Bronchial epithelial cell (primary cell): ENCODE data around the gene AFAP1L1. TPM values are rescaled to one million over a fixed set of nuclear protein-coding genes. Genes with fewer than 3 reads are reported as not detected.

Experiments used
- DNase-seq: peaks from one replicate; pipeline ENCODE4 v3.0.0-alpha.2; 2010; ENCODE audit warnings: low read depth
- FAIRE-seq: peaks from 2 replicates; lab custom pipeline; 2011; peaks lifted over from hg19 to GRCh38; lab: Jason Lieb, UNC
- H3K27me3 ChIP-seq: 2 replicates; pipeline ENCODE4 v1.5.1; 2011; ENCODE audit warnings: low read length; ENCODE audit not compliant: control insufficient read depth, insufficient read depth
- H3K36me3 ChIP-seq: 2 replicates; pipeline ENCODE4 v1.5.1; 2011; ENCODE audit warnings: low read length; ENCODE audit not compliant: control insufficient read depth, insufficient read depth
- H3K4me3 ChIP-seq: 2 replicates; pipeline ENCODE4 v1.5.1; 2011; ENCODE audit warnings: mild to moderate bottlenecking, low read depth, low read length, control low read depth
- total RNA-seq: library from RNA; depleted of rRNA; stranded (reverse); fragments of >200 nt; gene quantifications from 2 replicates; pipeline ENCODE4 v1.2.1, GENCODE V29; 2014
- TF ChIP-seq, protein P1 (sequence below): IDR thresholded peaks from 2 replicates; pipeline ENCODE4 v1.5.1; 2011; ENCODE audit warnings: mild to moderate bottlenecking, moderate library complexity, low read length, control low read depth, inconsistent platforms; ENCODE audit not compliant: insufficient read depth, severe bottlenecking

AFAP1L1 gene
- total RNA-seq, 1 donor from 2014 or later = 17.4 TPM

DNA sequence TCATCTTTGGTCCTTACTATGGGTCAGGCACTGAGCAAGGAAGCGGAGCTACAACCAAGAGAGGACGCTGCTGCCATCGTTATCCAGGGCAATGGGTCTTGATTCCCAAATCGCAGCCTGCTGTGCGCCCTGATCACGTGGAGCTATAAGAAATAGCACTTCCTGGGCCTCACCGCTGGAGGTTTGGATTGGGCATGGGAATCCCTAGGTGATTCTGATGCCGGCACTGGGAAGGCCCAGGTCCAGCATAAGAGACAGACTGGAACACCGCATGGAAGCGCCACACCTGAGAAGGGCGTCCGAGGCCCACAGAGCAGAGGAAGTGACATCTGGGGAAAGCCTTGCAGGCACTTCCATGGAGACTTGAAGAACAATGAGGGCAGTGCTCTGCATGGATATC, 104.4 kb downstream of the AFAP1L1 start:
- H3K27me3 ChIP-seq = no peaks in the 10 kb centered on the region
- H3K36me3 ChIP-seq = no peaks in the 10 kb centered on the region
- no peak overlapping the region for H3K4me3 ChIP-seq
- FAIRE-seq (no peak), DNase-seq (no peak)
- TF ChIP-seq, protein P1, sequence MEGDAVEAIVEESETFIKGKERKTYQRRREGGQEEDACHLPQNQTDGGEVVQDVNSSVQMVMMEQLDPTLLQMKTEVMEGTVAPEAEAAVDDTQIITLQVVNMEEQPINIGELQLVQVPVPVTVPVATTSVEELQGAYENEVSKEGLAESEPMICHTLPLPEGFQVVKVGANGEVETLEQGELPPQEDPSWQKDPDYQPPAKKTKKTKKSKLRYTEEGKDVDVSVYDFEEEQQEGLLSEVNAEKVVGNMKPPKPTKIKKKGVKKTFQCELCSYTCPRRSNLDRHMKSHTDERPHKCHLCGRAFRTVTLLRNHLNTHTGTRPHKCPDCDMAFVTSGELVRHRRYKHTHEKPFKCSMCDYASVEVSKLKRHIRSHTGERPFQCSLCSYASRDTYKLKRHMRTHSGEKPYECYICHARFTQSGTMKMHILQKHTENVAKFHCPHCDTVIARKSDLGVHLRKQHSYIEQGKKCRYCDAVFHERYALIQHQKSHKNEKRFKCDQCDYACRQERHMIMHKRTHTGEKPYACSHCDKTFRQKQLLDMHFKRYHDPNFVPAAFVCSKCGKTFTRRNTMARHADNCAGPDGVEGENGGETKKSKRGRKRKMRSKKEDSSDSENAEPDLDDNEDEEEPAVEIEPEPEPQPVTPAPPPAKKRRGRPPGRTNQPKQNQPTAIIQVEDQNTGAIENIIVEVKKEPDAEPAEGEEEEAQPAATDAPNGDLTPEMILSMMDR = no peak

DNA sequence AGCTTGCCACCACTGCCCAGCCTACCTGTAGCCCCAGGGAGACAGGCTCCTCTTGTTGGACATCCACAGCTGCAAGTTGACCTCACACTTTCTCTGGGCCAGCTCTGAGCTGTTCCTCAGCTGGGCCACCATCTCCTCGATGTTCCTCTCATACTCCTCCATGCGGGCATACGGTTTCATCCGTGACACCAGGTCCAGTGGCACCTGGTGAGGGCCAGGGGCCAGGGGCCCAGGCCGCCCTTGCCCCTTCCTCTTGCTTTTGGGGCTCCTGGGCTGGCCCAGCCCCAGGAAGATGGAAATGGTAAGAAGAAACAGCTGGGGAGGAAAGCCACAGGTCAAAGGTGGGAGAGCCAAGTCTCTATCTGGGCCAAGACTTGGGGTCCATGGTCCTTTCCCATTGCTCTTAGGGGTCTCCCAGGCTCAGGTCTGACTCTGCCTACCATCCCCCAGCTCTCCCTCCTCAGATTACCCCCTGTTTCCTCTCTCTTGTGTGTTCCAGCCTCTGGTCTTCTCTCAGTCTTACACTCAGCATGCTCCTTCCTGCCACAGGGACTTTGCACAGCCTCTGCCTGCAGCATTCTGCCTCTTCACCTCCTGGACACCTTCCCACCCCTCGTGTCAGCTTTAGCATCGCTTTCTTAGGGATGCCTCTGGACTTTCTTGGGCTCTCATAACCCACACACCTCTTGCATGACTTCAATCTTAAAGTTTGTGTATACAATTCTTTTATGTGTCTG, 105.2 kb downstream of the AFAP1L1 start:
- H3K36me3 ChIP-seq = no peaks in the 10 kb centered on the region
- FAIRE-seq (peak; percentile 23), DNase-seq (no peak)
- no peaks in the 10 kb centered on the region for H3K27me3 ChIP-seq
- no peak overlapping the region for H3K4me3 ChIP-seq
- TF ChIP-seq, protein P1 = no peak

DNA sequence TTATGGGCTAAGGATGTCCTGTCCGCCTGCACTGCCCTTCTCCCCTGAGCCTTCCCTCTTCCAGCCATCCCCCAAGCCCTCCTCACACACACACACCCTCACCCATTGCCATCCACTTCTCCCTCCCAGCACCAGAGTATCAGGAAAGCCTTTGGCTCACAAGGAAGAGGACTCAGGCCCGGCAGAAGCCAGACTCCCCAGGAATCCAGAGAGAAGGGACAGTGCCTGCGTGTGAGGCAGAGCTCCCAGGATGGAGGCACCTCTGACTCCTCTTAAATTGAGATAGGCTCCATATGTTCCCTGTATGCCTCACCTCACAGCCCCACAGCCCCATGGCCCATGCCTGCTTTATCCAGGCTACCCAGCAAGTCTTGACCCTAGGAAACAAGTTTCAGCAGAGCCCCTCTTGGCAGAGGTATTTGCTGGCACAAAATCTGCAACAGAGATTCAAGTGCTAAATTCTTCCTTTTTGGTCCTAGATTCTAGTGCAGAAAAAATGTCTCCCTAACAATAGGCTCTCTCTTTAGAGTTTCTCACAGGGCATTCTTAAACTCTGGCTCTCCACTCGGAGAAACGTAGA, 106.7 kb downstream of the AFAP1L1 start:
- FAIRE-seq = peak; percentile 36
- Histone ChIP-seq H3K27me3 (no peaks in the 10 kb centered on the region), H3K36me3 (no peaks in the 10 kb centered on the region), H3K4me3 (no peak overlapping the region)
- DNase-seq = peak; percentile 68
- TF ChIP-seq, protein P1 = no peak

DNA sequence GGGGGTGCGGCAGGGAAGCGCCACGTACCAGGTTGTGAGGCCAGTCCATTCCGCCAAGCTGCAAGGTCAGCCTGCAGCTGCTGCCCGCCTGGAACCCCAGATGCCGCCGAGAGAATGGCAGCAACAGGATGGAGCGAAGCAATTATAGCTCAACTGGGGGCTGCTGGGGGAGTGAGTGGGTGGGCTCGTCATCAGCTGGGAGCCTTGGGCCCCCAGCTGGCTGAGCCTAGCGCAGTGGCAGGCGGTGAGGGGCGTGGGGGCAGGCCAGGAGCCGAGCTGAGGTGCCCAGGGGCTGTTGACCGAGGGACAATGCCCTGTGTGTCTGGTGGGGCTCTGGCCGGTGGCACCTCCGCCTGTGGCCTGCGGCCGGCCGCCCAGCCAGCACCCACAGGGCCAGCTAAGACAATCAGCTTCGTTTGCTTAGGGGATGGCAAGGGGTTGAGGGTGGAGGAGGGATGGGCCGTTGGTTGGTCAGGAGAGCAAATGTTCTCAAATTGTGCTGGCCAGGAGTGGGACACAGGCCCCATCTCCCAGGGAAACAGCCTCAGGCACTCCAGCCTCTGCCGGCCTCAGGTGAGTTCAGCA, 107.6 kb downstream of the AFAP1L1 start, which contains the start of gene IL17B:
Gene IL17B (minus strand): TSS at position 116 of the 585 bp plus-strand sequence. CDS start 67 bp downstream, at position 49.
- TF ChIP-seq, protein P1 = no peak
- Histone ChIP-seq H3K4me3 (no peak within 1 kb of the TSS), H3K36me3 (no peaks in the 10 kb centered on the region), H3K27me3 (no peaks in the 10 kb centered on the region)
- DNase-seq (no peak), FAIRE-seq (no peak)

DNA sequence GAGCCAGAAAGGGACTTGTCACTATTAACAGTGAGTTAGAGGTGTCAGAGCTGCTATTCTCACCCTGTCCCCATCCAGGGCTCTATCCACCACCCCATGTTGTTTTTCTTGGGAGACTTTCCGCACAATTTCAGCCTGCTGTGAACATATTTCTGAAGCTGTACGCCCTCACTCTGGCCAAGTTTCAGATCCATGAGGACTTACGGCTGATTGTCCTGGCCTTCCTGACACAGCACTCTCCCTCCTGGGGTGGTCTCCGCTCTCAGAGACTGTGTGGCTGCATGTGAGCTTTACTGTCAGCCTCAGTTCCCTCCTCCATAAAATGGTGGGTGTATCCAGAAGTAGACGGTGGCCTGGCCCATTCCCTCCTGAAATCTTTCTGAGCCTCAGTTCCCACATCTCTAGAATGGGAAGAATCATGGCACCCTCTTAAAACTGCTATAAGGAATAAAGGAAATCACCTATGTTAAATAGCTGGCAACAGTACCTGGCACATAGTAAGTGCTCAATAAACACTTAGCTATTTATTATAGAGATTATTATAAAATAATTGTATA, 108.2 kb downstream of the AFAP1L1 start:
- H3K4me3 ChIP-seq = no peak overlapping the region
- H3K36me3 ChIP-seq = no peaks in the 10 kb centered on the region
- TF ChIP-seq, protein P1 = no peak
- H3K27me3 ChIP-seq = no peaks in the 10 kb centered on the region
- DNase-seq (no peak), FAIRE-seq (no peak)
